ENCODE results near the gene TMBIM1.
"Not testable (repeated sequence)": the region's sequence is repeated elsewhere in the genome, so short reads cannot be mapped to it uniquely, and the experiment has no call there.

- not testable (repeated sequence) for TF ChIP-seq POLR2A, CTCF, POLR2AphosphoS5 (IDR thresholded peaks at IDR 0.05)
Observed at GRCh38 chr2:218314764-218315163, 22.5 kb upstream of the TMBIM1 start.

Data from breast epithelium (tissue), 3 donors.